ENCODE results near the gene PREX1. TPM values are rescaled to one million over a fixed set of nuclear protein-coding genes. Genes with fewer than 3 reads are reported as not detected.

PREX1 gene
- total RNA-seq, 1 experiment from 2014 or later, result 3.3 TPM

DNA sequence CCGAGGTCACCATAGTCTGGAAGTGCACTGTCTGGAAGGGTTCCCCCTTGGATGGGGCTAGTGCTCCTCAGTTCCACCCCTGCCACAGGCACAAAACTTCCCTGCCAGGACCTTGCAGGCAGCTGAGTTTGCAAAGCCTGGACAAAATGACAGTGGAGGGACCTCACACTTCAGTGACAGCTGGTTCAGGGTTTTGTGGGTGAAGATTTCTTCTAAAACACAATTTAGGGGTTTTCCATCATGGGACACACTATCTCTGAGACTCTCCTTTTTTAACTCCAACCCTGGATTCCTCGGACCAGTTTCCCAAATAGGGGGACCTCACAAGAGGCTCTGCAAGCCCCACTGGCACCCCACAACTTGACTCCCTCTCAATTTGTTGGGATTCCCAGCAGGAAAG, 33.6 kb upstream of the PREX1 start:
- Histone ChIP-seq H3K36me3 (ENCODE audit: low read depth) (no peaks in the 10 kb centered on the region), H3F3A (ENCODE audit: insufficient read depth, low read depth) (no peaks in the 10 kb centered on the region), H3K27me3 (ENCODE audit: insufficient read depth, low read depth) (no peaks in the 10 kb centered on the region), H3K9me2 (ENCODE audit: insufficient read depth) (no peaks in the 10 kb centered on the region), H3K4me3 (no peak overlapping the region), H2AFZ (no peak overlapping the region), H3K4me1 (replicated peaks; ENCODE audit: insufficient read depth) (0 out of 2 replicates have a peak, but pooled peaks cover 5% of the 10 kb centered on the region), H3K27ac (no peak overlapping the region), H3K79me2 (ENCODE audit: low read depth) (no peaks in the 10 kb centered on the region), H3K9me3 (ENCODE audit: insufficient read depth, low read depth) (no peaks in the 10 kb centered on the region), H3K4me2 (no peak overlapping the region), H4K20me1 (ENCODE audit: insufficient read depth) (no peaks in the 10 kb centered on the region)
- BruUV-seq (replicated peaks), result no TSS peak
- ChIA-PET CTCF (no interaction called here), POLR2A (ENCODE audit: unreplicated experiment) (no interaction called here)
- intact Hi-C loops (cut with micrococcal nuclease; ENCODE audit: unreplicated experiment), result no loop called here
- no peak for DNase-seq
- TF ChIP-seq, protein P1, sequence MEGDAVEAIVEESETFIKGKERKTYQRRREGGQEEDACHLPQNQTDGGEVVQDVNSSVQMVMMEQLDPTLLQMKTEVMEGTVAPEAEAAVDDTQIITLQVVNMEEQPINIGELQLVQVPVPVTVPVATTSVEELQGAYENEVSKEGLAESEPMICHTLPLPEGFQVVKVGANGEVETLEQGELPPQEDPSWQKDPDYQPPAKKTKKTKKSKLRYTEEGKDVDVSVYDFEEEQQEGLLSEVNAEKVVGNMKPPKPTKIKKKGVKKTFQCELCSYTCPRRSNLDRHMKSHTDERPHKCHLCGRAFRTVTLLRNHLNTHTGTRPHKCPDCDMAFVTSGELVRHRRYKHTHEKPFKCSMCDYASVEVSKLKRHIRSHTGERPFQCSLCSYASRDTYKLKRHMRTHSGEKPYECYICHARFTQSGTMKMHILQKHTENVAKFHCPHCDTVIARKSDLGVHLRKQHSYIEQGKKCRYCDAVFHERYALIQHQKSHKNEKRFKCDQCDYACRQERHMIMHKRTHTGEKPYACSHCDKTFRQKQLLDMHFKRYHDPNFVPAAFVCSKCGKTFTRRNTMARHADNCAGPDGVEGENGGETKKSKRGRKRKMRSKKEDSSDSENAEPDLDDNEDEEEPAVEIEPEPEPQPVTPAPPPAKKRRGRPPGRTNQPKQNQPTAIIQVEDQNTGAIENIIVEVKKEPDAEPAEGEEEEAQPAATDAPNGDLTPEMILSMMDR (conservative IDR thresholded peaks at IDR 0.05), result no peak
- no peak for TF ChIP-seq EZH2 (IDR thresholded peaks at IDR 0.05; ENCODE audit: low read depth)

DNA sequence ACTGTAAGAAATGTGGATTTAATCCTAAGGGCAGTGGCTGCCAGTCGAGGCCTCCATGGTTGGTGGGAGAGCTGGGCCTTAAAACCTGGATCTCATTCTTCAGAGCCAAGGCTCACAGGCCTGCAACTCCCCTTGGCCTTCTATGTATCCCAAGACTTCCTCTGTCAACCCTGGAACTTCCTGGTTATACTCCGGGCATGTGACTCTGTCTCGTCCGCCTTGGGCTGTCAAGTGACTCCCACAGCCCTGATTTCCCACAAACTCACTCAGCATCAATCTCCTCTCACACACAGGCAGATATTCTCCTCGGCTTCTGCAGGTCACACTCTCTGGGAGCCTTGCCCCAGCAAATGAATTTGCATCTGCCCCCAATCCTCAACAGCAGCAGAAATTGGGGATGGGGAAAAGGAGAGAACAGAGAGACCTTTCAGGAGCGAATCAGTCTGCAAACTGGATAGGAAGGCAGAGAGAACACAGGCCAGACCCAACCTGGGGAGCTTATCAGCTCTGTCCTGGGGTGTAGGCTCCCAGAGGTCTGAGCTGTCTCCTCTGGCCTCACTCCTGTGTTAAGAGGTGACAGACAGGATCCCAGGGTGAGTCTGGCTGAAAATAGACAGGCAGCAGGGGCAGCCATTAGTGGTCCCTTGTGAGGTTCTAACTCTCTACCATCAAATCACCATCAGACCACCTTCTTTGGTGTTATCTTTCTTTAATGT, 30.4 kb upstream of the PREX1 start:
- no peak for DNase-seq
- Histone ChIP-seq H3K9me2 (ENCODE audit: insufficient read depth) (no peaks in the 10 kb centered on the region), H3K79me2 (ENCODE audit: low read depth) (no peaks in the 10 kb centered on the region), H3K27ac (no peak overlapping the region), H4K20me1 (ENCODE audit: insufficient read depth) (no peaks in the 10 kb centered on the region), H3K9me3 (ENCODE audit: insufficient read depth, low read depth) (no peaks in the 10 kb centered on the region), H3K4me3 (no peak overlapping the region), H3K36me3 (ENCODE audit: low read depth) (no peaks in the 10 kb centered on the region), H3K4me1 (replicated peaks; ENCODE audit: insufficient read depth) (no peaks in the 10 kb centered on the region), H3K4me2 (no peak overlapping the region), H2AFZ (no peak overlapping the region), H3F3A (ENCODE audit: insufficient read depth, low read depth) (no peaks in the 10 kb centered on the region), H3K27me3 (ENCODE audit: insufficient read depth, low read depth) (no peaks in the 10 kb centered on the region)
- POLR2A ChIA-PET (ENCODE audit: unreplicated experiment), result no interaction called here
- intact Hi-C loops (cut with micrococcal nuclease; ENCODE audit: unreplicated experiment), result no loop called here
- BruUV-seq (replicated peaks), result no TSS peak
- TF ChIP-seq EZH2 (IDR thresholded peaks at IDR 0.05; ENCODE audit: low read depth), result no peak
- TF ChIP-seq, protein P1 (conservative IDR thresholded peaks at IDR 0.05), result no peak
- CTCF ChIA-PET, result no interaction called here

- BruUV-seq (replicated peaks), result no TSS peak
- CTCF ChIA-PET, result no interaction called here
Measured at GRCh38 chr20:48856130-48856529, 28.3 kb upstream of the PREX1 start.

More at GRCh38 chr20:48856130-48856529, 28.3 kb upstream of the PREX1 start:
- Histone ChIP-seq H3K36me3 (ENCODE audit: low read depth) (no peaks in the 10 kb centered on the region), H3K9me3 (ENCODE audit: insufficient read depth, low read depth) (no peaks in the 10 kb centered on the region), H3K79me2 (ENCODE audit: low read depth) (no peaks in the 10 kb centered on the region), H2AFZ (no peak overlapping the region), H3K4me3 (no peak overlapping the region), H3F3A (ENCODE audit: insufficient read depth, low read depth) (no peaks in the 10 kb centered on the region), H4K20me1 (ENCODE audit: insufficient read depth) (no peaks in the 10 kb centered on the region), H3K27ac (no peak overlapping the region), H3K4me2 (no peak overlapping the region), H3K27me3 (ENCODE audit: insufficient read depth, low read depth) (no peaks in the 10 kb centered on the region), H3K9me2 (ENCODE audit: insufficient read depth) (no peaks in the 10 kb centered on the region), H3K4me1 (replicated peaks; ENCODE audit: insufficient read depth) (no peaks in the 10 kb centered on the region)
- POLR2A ChIA-PET (ENCODE audit: unreplicated experiment), result interaction anchor here (0.7 kb wide), 1 partner anchor 54 kb away, joined by 5 read pairs; no protein-coding TSS in a partner anchor
- TF ChIP-seq, protein P1 (conservative IDR thresholded peaks at IDR 0.05), result no peak
- no peak for TF ChIP-seq EZH2 (IDR thresholded peaks at IDR 0.05; ENCODE audit: low read depth)
- DNase-seq, result no peak
- intact Hi-C loops (cut with micrococcal nuclease; ENCODE audit: unreplicated experiment), result no loop called here

All from PC-9 (cell line).